GM18909 (cell line): Measurements from ENCODE around the gene LCE2D.
"Not testable (repeated sequence)": the region's sequence is repeated elsewhere in the genome, so short reads cannot be mapped to it uniquely, and the experiment has no call there.

ENCODE experiments used
- ATAC-seq: cut with Tn5 transposase; IDR thresholded peaks from one replicate; pipeline ENCODE4 v1.9.1; 2021; ENCODE audit warnings: mild to moderate bottlenecking; ENCODE audit not compliant: unreplicated experiment, poor library complexity

LCE2D gene

GRCh38 chr1:152685823-152686222, 22.6 kb downstream of the LCE2D start, which contains the start of gene LCE2B:
LCE2B (plus strand) TSS chr1:152686123; CDS start chr1:152686844, 721 bp downstream.
- ATAC-seq: not testable (repeated sequence)

DNA sequence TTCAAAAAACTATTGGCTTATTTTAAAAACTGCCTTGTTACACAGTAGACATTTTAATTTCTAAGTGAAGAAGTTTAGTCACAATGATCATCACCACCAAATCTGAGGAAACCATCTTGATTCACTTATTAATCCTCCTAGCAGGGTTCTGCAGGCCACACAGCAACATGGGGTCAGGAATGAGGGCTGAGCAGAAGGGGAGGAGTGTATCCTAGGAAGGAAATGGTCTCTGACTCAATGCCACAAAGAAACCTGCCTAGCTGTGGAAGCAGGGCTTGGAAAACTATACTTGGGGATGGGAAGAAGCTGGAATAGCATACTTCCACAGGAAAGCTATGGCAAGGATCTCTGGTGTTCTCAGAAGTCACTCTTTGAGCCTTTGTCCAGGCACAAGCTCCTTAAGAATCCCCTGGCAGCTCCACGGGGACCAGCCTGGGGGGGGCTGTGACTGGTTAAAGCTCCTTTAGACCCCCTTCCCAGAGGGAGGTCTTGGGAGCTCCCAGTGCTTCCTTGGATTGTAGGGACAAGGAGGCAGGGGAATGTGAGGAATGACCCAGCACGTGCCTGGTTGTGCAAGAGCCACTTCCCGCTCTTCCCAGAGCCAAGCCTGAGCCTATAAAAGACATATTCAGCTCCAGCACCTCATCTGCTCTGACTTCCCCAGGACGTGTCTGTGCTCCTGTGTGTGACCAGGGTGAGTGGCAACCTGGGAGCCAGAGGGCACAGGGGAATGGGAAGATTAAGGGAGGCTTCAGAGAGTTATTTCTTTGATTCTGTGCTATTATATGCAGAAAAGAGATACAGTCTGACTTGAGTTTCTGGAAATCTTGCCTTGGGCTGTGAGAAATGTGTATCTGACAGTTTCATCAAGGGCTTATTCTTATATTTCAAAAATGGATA, 34.8 kb downstream of the LCE2D start, which contains the start of gene LCE2A:
TSS of gene LCE2A (plus strand) at position 645 of the 900 bp plus-strand sequence. CDS start 557 bp downstream, outside the sequence.
- no peak for ATAC-seq

DNA sequence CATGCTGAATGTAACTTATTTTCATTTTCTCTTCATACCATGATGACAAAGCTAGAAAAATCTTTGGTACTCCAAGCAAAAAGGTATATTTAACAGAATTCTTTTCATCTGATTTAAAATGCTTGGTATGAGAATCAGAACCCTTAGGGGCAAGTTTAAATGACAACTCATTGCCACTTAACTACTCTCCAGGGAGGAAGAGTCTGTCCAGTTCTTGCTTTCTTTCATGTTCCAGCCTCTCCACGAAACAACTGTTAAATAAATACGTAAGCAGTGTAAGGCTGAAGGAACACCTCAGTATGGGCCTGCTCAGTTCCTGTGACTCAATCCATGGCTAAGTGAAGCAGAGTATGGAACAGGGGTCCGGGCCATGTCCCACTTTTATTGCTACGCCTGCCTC, 36.6 kb downstream of the LCE2D start:
- ATAC-seq: no peak

DNA sequence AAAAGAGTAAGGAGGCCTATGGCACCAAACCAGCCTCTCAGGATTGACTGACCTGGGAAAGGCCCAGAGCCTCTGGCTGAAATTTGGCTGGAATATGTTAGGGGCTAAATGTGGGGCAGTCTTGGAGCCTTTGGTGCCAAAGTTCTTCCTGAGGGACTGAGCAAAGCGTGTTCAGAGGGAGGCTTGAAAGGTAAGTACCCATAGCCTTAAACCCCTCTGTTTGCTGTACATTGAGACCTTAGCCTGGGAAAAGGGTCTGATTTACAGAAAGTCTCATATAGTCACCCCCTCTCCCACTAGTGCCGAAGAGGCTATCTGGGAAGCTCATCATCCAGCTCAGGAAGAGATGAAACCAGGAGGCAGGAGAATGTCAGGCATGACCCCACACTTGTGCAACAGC, 44.7 kb downstream of the LCE2D start, which contains the start of gene LCE4A:
TSS of gene LCE4A (plus strand) at position 301 of the 400 bp plus-strand sequence. CDS start 916 bp downstream, outside the sequence.
- ATAC-seq: no peak
